Neuronal stem cell (in vitro differentiated cells): ENCODE measurements around the gene CLCNKA.
"Not testable (repeated sequence)": the region's sequence is repeated elsewhere in the genome, so short reads cannot be mapped to it uniquely, and the experiment has no call there.

Source experiments
- DNase-seq: peaks from one replicate; pipeline ENCODE4 v3.0.0-alpha.2; 2013; ENCODE audit warnings: low spot score
- H2AFZ ChIP-seq: one replicate; pipeline ENCODE4 v1.6.1; 2013; ENCODE audit warnings: mild to moderate bottlenecking, low read length, inconsistent platforms
- H2AK5ac ChIP-seq: 2 replicates; pipeline ENCODE4 v1.6.1; 2013; ENCODE audit warnings: low read depth, mild to moderate bottlenecking, inconsistent platforms, low read length, moderate library complexity, mixed read lengths
- H2BK120ac ChIP-seq: 2 replicates; pipeline ENCODE4 v1.6.1; 2013; ENCODE audit warnings: low read depth, mild to moderate bottlenecking, inconsistent platforms, low read length, moderate library complexity, mixed read lengths
- H2BK12ac ChIP-seq: one replicate; pipeline ENCODE4 v1.6.1; 2013; ENCODE audit warnings: low read length, inconsistent platforms
- H2BK15ac ChIP-seq: 2 replicates; pipeline ENCODE4 v1.6.1; 2013; ENCODE audit warnings: mild to moderate bottlenecking, low read length, inconsistent platforms, mixed read lengths
- H2BK5ac ChIP-seq: one replicate; pipeline ENCODE4 v1.6.1; 2013; ENCODE audit warnings: inconsistent platforms, mild to moderate bottlenecking, low read length, moderate library complexity
- H3K14ac ChIP-seq: one replicate; pipeline ENCODE4 v1.6.1; 2013; ENCODE audit warnings: low read length, inconsistent platforms
- H3K18ac ChIP-seq: 2 replicates; pipeline ENCODE4 v1.6.1; 2013; ENCODE audit warnings: low read length, inconsistent platforms
- H3K23ac ChIP-seq: 2 replicates; pipeline ENCODE4 v1.6.1; 2013; ENCODE audit warnings: low read depth, mild to moderate bottlenecking, mixed read lengths, low read length, inconsistent platforms; ENCODE audit not compliant: poor library complexity
- H3K27ac ChIP-seq: replicated peaks from 3 replicates; pipeline ENCODE4 v1.5.1; 2013; ENCODE audit warnings: low read length, inconsistent platforms
- H3K27me3 ChIP-seq, 3 experiments: 2 replicates each; pipeline ENCODE4 v1.6.1; 2013; ENCODE audit warnings: low read length in 3 of 3, mild to moderate bottlenecking in 2 of 3, inconsistent platforms in 1 of 3, low read depth in 1 of 3, mixed read lengths in 1 of 3, moderate library complexity in 1 of 3; ENCODE audit not compliant: control insufficient read depth in 3 of 3, insufficient read depth in 3 of 3
- H3K36me3 ChIP-seq, 2 donors: replicated peaks in 1 of 2; 2 replicates each; pipeline ENCODE4 v1.6.1; 2013; ENCODE audit warnings: low read length in 2 of 2; ENCODE audit not compliant: control insufficient read depth in 2 of 2, insufficient read depth in 2 of 2
- H3K4ac ChIP-seq: 2 replicates; pipeline ENCODE4 v1.6.1; 2013; ENCODE audit warnings: inconsistent platforms, mild to moderate bottlenecking, low read length, moderate library complexity
- H3K4me1 ChIP-seq, 2 donors: 1 replicate in 1 of 2; 2 replicates in 1 of 2; pipeline ENCODE4 v1.6.1; 2013; ENCODE audit warnings: low read length in 2 of 2, low read depth in 1 of 2; ENCODE audit not compliant: control insufficient read depth in 2 of 2, insufficient read depth in 1 of 2
- H3K4me2 ChIP-seq: one replicate; pipeline ENCODE4 v1.6.1; 2013; ENCODE audit warnings: mild to moderate bottlenecking, low read length, inconsistent platforms; ENCODE audit not compliant: insufficient read depth, poor library complexity, severe bottlenecking
- H3K4me3 ChIP-seq, 2 donors: 2 replicates each; pipeline ENCODE4 v1.5.1; 2013; ENCODE audit warnings: low read length in 2 of 2, mild to moderate bottlenecking in 2 of 2, inconsistent platforms in 1 of 2, moderate library complexity in 1 of 2
- H3K79me1 ChIP-seq: one replicate; pipeline ENCODE4 v1.6.1; 2013; ENCODE audit warnings: low read depth, mild to moderate bottlenecking, inconsistent platforms, low read length, moderate library complexity
- H3K9ac ChIP-seq: one replicate; pipeline ENCODE4 v1.6.1; 2013; ENCODE audit warnings: mild to moderate bottlenecking, low read depth, low read length, inconsistent platforms; ENCODE audit not compliant: poor library complexity
- H3K9me3 ChIP-seq, 2 donors: replicated peaks in 1 of 2; 2 replicates each; pipeline versions ENCODE3 to v1.6.1; 2013; ENCODE audit warnings: low read length in 2 of 2, mild to moderate bottlenecking in 2 of 2, inconsistent platforms in 1 of 2, low read depth in 1 of 2, mixed read lengths in 1 of 2, moderate library complexity in 1 of 2; ENCODE audit not compliant: control insufficient read depth in 2 of 2, insufficient read depth in 1 of 2
- H4K8ac ChIP-seq: one replicate; pipeline ENCODE4 v1.6.1; 2013; ENCODE audit warnings: low read depth, mild to moderate bottlenecking, inconsistent platforms, low read length, moderate library complexity
- H4K91ac ChIP-seq: one replicate; pipeline ENCODE4 v1.6.1; 2013; ENCODE audit warnings: low read length, low read depth, mild to moderate bottlenecking, inconsistent platforms; ENCODE audit not compliant: poor library complexity
- WGBS, 2 donors: extraction: QIAGEN DNeasy Blood & Tissue Kit; methylation state at CpG; one replicate each; pipeline ENCODE4 v1.1.7; 2013; ENCODE audit warnings: missing lambda C conversion rate in 2 of 2, mixed read lengths in 1 of 2; ENCODE audit not compliant: insufficient read length in 2 of 2, insufficient replicate concordance in 1 of 2; ENCODE audit errors: extremely low coverage in 2 of 2; 5-methylcytosine and 5-hydroxymethylcytosine counted together

The CLCNKA gene

GRCh38 chr1:16055613-16056520 is 34.0 kb downstream of the CLCNKA start:
- H3K9me3 ChIP-seq: no peaks in the 10 kb centered on the region
- H2BK15ac ChIP-seq: no peak overlapping the region
- no peak overlapping the region for H2BK12ac ChIP-seq
- peak; percentile 87 for DNase-seq
- no peak overlapping the region for H3K4ac ChIP-seq
- no peak overlapping the region for H2AK5ac ChIP-seq
- peak overlapping the region; percentile 90 for H3K18ac ChIP-seq
- no peak overlapping the region for H3K14ac ChIP-seq
- no peak overlapping the region for H3K4me2 ChIP-seq
- H3K27me3 ChIP-seq: peaks cover 0 to 3% (median 2%) of the 10 kb centered on the region in 3 experiments
- H3K27ac ChIP-seq: no peak overlapping the region
- no peak overlapping the region for H4K91ac ChIP-seq
- H2BK120ac ChIP-seq: no peak overlapping the region
- no peak overlapping the region for H2AFZ ChIP-seq
- no peaks in the 10 kb centered on the region for H3K79me1 ChIP-seq
- peaks cover 0 to 5% of the 10 kb centered on the region in 2 donors for H3K4me1 ChIP-seq
- H4K8ac ChIP-seq: no peak overlapping the region
- no peak overlapping the region for H3K9ac ChIP-seq
- no CpG with 5 or more reads among the region's 18 CpGs for WGBS, 2 donors
- no peaks in the 10 kb centered on the region for H3K36me3 ChIP-seq
- no peak overlapping the region for H3K23ac ChIP-seq
- no peak overlapping the region for H3K4me3 ChIP-seq
- H2BK5ac ChIP-seq: no peak overlapping the region

- not testable (repeated sequence) for H3K9me3 ChIP-seq, H4K91ac ChIP-seq, H2BK5ac ChIP-seq, H3K4me2 ChIP-seq, H2BK15ac ChIP-seq, H3K4me1 ChIP-seq, H3K4me3 ChIP-seq, H3K14ac ChIP-seq, H3K9ac ChIP-seq, H3K27ac ChIP-seq, H2BK12ac ChIP-seq, H3K36me3 ChIP-seq, H3K4ac ChIP-seq, H2AFZ ChIP-seq, H4K8ac ChIP-seq, H3K79me1 ChIP-seq, H2AK5ac ChIP-seq, H2BK120ac ChIP-seq, H3K27me3 ChIP-seq, H3K23ac ChIP-seq, DNase-seq
- H3K18ac ChIP-seq: peak overlapping the region; percentile 90
- WGBS, 2 donors: no CpG with 5 or more reads among the region's 4 CpGs
Measured at GRCh38 chr1:16056521-16056912, 34.7 kb downstream of the CLCNKA start.

GRCh38 chr1:16057314-16057915 is 35.6 kb downstream of the CLCNKA start:
- H3K4me3 ChIP-seq, H2BK12ac ChIP-seq, H3K18ac ChIP-seq, DNase-seq, H3K36me3 ChIP-seq, H4K91ac ChIP-seq, H2AFZ ChIP-seq, H2BK120ac ChIP-seq, H3K4me2 ChIP-seq, H3K4me1 ChIP-seq, H3K14ac ChIP-seq, H3K23ac ChIP-seq, H2AK5ac ChIP-seq, H3K27me3 ChIP-seq, H3K4ac ChIP-seq, H3K9ac ChIP-seq, H2BK5ac ChIP-seq, H4K8ac ChIP-seq, H3K27ac ChIP-seq, H3K9me3 ChIP-seq, H2BK15ac ChIP-seq, H3K79me1 ChIP-seq: not testable (repeated sequence)
- WGBS, 2 donors: no CpG with 5 or more reads among the region's 7 CpGs

GRCh38 chr1:16058394-16059120 is 36.7 kb downstream of the CLCNKA start:
- not testable (repeated sequence) for H3K9ac ChIP-seq, H3K4me1 ChIP-seq, H3K79me1 ChIP-seq, H2BK5ac ChIP-seq, H3K23ac ChIP-seq, H3K4ac ChIP-seq, H2AK5ac ChIP-seq, H3K14ac ChIP-seq, H3K18ac ChIP-seq, H2BK15ac ChIP-seq, H2BK12ac ChIP-seq, DNase-seq, H4K91ac ChIP-seq, H3K36me3 ChIP-seq, H2AFZ ChIP-seq, H4K8ac ChIP-seq, H3K9me3 ChIP-seq, H3K4me2 ChIP-seq, H2BK120ac ChIP-seq, H3K4me3 ChIP-seq, H3K27ac ChIP-seq
- peaks cover 0 to 15% (median 2%) of the 10 kb centered on the region in 3 experiments for H3K27me3 ChIP-seq
- WGBS, 2 donors: no CpG with 5 or more reads among the region's 20 CpGs
